ENCODE results near the gene AMOT.

DNA sequence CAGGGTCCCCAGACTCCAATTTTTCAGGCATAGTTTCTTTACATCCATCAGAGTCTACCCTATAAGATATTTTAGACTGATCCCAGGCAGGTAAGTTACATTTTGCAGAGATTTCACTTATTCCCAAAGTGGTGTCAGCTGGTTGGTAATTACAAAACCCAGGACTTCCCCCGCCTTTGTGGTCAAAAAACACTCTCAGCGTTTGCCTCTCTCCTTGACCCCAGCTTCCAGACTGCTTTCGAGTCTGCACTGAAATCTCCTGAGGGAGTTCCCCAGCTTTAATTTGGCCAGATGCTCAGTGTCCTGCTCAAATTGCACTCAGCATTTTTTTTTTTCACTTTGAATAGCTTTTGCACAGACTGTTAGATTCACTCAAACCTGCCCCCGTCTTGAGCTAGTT, 11.2 kb upstream of the AMOT start:
- TF ChIP-seq CTCF (IDR thresholded peaks at IDR 0.05; ENCODE audit: poor library complexity), result no peak
- TF ChIP-seq EZH2 (IDR thresholded peaks at IDR 0.05; ENCODE audit: borderline replicate concordance), result no peak
- TF ChIP-seq EZH2phosphoT487 (IDR thresholded peaks at IDR 0.05; ENCODE audit: low read depth, severe bottlenecking, unreplicated experiment), result no peak
